Caki2 (cell line): ENCODE results near the gene THSD7B. TPM values are rescaled to one million over a fixed set of nuclear protein-coding genes. Genes with fewer than 3 reads are reported as not detected.

Experiments
- DNase-seq: peaks from one replicate; pipeline ENCODE4 v3.0.0-alpha.2; 2015; ENCODE audit warnings: low read depth
- in situ Hi-C: cut with HindIII; loops from 2 replicates; pipeline ENCODE4 v1.10.0; 2016; ENCODE audit warnings: low sequenced_read_pairs, low pct_unique_long_range_greater_than_20kb, mixed read lengths
- total RNA-seq: library from RNA; depleted of rRNA; stranded (reverse); fragments of >200 nt; shearing (Covaris generic); gene quantifications from 2 replicates; pipeline ENCODE4 v1.2.3, GENCODE V29; 2014; ENCODE audit warnings: low replicate concordance

THSD7B gene
- total RNA-seq, 1 experiment from 2014 or later = not detected

DNA sequence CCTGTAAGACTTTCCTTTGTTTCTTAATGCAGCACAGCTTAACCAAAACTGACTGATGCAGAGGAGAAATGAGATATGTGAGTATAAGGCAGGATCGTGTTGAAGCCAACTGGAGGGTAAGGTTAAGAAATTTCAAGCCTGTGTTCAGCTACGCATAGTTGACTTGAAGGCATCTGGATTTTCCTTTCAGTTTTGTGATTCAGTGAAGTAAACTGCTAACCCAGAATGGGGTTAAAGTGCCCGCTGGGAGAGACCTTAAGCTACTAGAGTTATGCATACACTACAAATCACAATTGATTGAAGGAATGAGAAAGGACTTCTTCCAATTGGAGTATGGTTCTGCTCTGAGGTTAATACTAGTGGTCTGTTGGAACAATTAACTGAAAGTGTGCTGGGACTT lies 22.6 kb downstream of the THSD7B start:
- in situ Hi-C loops = no loop called here

DNA sequence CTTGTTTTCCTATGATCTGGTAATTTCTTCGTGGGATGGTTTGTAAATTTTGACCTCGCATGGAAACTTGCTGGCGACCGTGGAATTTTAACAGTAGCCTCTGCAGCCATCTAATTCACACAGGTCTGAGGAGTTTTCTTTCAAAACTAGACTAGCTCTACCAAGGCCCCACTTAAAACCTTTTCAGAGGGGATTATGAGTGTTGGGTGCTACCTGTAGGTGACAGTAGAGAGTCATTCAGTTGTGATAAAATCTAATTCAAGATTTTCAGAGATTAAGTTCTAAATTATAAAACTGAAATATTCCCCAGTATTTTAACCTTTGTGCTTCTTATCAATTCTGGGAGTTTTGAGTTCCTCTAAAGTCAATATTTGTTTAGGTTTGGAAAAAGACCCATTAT lies 31.0 kb downstream of the THSD7B start:
- in situ Hi-C loops = no loop called here
- no peak for DNase-seq

More for the DNA sequence above, 22.6 kb downstream of the THSD7B start:
- DNase-seq = no peak

DNA sequence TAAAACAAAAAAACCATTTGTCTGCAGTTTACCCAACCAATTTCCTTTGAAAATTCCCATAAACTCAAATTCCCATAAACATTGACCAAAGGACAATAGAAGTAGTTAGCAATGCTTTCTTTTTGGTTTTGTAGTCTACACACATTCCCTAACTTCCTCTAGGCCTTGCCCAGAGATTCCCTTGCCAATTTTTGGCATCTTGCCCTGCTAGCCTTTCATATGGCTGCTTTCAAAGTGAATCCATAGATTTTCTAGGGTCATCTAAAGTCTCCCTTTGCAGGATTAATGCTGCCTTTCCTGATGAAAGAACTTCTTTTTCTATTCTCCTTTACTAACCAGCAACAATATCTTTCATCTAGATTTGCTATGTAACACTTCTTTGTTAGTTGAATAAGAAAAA lies 33.4 kb downstream of the THSD7B start:
- DNase-seq = no peak
- in situ Hi-C loops = no loop called here

DNA sequence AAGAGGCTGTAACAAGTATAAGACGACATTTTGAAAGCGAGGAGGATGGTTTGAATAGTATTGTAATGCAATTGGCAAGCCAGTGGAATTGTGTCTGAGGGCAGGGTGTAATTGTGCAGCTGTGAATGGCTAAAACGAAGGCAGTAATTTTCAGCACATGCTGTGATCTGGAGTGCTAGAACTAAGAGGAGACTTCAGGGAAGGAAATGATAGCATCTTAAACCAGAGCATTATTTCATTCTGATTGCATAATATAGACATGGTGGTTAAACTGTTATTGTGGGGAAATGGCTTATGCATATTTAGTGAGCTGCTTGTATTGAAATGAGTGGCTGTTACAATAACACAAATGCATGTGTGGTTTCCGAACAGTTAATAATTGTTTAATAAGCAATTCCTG lies 36.3 kb downstream of the THSD7B start:
- in situ Hi-C loops = no loop called here

DNA sequence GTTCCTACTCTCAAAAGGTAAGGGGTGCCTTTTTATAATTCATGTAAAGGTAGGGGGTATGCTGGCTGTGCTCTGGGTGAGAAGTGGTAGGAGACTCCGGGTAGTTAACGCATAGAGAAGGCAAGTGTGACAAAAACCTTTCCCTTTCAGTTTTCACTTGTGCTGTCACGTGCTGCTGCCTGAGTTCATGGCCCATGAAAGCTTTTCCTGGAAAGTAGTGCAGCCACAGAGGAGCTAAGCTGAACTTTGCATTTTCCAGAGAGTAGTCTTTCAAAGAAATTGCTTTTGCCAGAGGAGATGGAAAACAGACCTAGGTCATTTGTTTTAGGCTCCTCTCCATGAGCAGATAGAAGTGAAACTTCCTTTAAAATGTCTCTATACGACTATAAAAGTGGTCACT lies 44.7 kb downstream of the THSD7B start:
- in situ Hi-C loops = no loop called here
- no peak for DNase-seq

More for the DNA sequence above, 36.3 kb downstream of the THSD7B start:
- no peak for DNase-seq

DNA sequence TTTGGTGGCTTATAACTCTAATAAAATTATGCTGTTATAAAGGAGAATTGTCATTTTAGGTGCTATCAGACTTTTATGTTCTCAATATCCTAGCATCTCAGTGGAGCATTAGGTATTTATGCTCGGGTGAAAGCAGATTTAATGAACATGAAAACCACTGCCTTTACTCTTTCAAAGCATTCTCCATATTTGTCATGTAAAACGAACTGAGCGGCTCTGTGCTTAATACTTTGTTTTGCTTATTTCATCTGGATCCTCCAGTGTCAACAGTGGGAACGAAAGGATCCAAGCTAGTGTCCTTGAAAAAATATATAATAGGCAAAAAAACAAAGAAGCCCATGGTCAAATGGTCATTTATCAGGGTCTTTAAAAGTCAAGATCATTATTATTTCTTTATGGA lies 53.5 kb downstream of the THSD7B start:
- in situ Hi-C loops = no loop called here
- no peak for DNase-seq

DNA sequence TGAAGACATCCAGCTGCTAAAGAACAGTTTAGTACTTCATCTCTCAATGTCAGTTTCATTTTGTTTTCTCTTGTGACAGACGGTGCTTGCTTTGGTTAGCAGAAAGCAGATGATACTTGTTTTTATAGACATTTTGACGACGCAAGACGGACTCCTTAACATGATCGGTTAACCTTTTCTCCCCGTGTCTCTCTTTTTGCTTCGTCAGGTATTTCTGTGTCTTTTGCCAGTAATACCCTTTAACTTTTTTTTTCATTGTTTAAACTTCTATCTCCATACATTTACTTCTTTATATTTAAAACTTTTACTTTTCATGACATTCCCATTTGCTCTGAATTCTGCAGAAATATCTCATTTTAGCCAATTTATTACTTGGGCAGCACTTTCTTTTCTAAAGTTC lies 57.9 kb downstream of the THSD7B start:
- DNase-seq = no peak
- in situ Hi-C loops = no loop called here

DNA sequence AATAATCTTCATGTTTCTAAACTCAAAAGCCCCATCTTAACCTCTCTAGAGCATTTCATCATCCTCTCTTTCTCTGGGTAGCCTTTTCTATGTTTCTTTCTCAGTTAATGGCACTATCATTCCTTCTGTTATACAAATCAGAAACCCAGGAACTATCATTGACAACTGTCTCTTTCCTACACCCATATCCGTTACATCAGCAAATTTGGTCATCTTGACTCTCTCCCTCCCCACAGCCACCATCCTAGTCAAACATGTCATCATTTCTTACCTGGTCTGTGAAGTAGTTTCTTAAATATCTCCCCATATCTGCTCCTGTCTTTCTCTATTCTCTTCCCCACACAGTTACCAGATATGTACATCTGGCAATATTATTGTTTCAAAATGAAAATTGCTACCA lies 62.8 kb downstream of the THSD7B start:
- in situ Hi-C loops = no loop called here
- DNase-seq = no peak

DNA sequence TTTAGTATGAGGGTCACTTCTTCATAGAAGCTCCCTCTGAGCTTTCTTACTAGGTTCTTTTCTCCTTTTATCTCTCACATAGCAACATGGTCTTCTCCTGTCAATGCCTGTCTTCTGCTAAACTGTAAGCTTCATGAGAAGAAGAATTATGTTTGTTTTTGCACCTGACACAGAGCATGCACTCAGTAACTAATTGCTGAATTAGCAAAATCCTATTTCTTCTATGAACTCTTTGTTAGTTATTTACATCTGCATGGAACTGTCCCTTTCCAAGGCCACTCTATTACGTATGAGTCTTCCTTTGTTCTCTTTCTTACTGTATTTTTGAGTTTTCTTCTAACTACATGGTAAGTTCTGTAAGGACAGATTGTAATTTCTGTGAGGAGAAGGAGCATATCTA lies 63.4 kb downstream of the THSD7B start:
- no peak for DNase-seq
- in situ Hi-C loops = no loop called here

DNA sequence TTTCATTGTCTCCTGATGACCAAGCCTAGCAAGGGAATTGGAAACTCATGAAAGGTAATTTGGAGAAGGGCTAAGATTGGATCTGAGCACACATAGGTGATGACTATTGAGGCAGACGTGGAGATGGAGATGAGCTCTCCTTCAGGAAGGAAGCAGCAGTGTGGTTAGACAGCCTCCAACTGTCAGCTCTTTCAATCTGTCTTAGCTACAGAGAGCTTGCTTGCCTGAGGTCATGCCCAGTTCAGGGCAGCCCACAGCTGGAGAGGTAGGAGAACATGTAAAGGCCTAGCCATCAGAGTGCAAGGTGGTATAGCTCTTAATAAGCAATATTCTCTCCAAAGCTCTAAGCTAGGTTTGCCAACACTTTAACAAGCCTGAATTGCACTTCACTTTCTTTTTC lies 79.2 kb downstream of the THSD7B start:
- in situ Hi-C loops = no loop called here
- DNase-seq = no peak

DNA sequence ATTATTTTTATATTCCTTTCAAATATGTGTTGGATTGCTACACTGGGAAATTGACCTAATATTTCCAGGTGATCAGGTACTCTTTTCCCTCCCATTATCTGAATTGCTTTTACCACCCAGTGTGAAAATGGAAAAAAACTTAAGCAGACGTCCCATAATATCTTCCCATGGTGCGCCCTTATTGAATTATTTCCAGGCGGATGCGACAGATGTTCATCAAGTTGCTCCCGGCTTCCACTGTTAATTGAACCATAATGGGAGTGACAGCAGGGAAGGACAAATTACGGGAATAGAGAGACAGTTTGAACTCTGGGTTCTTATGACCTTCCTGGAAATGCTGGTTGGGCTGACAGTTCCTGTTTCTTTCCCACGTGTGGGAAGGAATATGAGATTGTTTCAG lies 93.3 kb downstream of the THSD7B start:
- DNase-seq = no peak
- in situ Hi-C loops = no loop called here

DNA sequence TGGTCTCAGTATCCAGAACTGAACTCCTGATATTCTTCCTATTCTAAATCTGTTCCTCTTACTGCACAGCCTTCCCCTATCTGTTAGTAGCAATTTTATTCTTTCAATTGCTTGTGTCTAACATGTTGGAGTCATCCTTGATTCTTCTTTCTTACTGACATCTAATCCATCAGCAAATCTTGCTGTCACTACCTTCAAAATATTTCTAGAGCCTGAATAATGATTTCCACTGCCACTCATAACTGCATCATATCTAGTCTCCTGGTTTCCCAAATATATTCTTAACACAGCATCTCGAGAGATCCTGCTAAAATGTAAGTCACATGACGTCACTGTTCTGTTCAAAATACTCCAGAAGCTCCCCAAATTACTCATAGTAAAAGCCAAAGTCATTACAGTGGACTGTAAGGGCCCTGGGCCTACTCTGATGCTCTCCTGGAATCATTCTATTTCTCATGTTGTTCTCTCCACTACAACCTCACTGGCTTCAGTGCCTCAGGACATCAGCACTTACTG lies 95.2 kb downstream of the THSD7B start:
- in situ Hi-C loops = no loop called here
- no peak for DNase-seq

DNA sequence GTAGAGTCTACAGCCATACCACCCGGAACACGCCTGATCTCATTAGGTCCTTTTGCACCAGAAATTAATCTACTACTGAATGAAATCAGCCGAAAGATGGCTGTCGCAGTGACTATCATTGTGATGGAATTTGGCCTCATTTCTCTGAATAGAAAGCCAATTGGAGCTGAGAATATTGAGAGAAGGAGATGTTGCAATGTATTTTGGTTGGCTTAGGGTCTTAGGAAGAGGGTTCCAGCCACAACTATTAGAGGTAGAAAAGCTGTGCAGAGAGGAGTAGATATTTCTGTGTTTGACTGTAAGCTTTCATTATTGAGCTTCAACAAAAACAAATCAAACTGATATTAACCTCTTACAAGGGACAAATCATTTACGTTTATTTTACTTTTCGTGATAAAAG lies 98.1 kb downstream of the THSD7B start:
- no peak for DNase-seq
- in situ Hi-C loops = no loop called here

DNA sequence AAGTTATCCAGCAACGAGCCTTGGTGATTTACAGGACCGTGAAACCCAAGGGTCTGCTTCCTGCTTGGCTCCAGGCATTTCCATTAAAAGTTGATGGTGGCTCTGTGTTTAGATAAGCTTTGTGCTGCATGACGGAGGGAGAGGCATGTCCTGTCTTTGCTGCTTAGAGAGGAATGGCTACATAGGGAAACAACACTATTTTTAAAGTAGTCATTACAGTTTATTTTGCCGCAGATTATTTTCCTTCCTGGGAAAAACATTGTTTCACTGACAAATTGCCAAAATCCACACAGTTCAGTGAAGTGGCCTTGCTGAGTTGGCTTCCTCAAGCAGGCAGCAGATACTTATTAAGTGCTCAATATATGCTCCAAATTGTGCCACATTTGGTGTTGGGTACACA lies 98.5 kb downstream of the THSD7B start:
- no peak for DNase-seq
- in situ Hi-C loops = no loop called here

DNA sequence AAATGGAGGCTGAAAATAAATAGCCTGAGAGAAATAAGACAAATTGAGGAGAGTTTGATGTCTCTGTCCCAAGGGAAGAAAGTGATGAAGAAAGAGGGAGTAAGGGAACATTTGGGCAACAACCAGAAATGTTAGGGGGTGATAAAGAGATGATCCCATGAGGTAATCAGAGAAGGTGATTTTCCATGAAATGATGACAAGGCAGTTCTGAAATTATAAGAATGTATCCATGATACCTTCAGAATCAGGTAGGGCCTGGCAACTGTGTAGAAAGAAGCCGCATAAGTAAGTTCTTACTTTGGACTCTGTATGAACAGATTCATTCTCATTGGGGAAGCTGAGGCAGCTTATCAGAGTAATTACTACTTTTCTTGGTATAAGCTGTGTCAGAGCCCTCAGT lies 106.1 kb downstream of the THSD7B start:
- in situ Hi-C loops = no loop called here
- no peak for DNase-seq

DNA sequence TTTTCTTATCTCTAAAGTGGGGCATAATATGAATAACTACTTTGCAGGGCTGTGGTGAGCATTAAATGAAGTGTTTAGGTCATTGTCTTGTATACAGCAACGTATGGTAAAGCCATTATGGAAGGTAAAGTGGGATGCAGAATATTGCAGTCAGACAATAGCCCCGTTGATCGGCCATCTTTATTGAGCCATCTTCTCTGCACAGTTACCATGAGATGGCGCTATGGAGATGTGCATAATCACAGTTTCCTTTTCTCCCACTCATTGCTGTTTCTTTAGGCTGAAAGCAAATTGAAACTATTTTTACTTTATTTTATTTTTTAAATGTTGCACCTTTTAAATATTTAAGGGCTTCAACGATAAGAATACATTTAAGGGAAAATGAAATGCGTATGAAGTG lies 108.9 kb downstream of the THSD7B start:
- in situ Hi-C loops = no loop called here
- DNase-seq = no peak

DNA sequence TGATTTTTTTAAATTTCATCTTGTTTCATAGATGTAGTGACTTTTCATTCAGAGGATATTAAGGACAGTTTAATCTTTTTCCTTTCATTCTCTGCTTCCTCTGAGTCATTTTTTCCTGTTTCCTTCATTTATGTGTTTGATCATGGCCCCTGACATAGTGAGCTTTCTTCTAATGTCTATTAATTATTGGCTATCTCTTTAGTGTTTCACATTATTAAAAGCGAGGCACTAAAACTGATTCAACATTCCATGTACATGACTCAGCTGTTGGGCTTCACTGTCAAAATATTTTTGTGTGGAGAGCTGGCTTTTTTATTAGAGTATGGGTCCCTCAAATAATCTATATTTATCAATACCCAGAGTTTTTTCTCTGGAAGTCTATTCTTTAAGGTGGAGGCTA lies 125.8 kb downstream of the THSD7B start:
- in situ Hi-C loops = no loop called here
- no peak for DNase-seq

DNA sequence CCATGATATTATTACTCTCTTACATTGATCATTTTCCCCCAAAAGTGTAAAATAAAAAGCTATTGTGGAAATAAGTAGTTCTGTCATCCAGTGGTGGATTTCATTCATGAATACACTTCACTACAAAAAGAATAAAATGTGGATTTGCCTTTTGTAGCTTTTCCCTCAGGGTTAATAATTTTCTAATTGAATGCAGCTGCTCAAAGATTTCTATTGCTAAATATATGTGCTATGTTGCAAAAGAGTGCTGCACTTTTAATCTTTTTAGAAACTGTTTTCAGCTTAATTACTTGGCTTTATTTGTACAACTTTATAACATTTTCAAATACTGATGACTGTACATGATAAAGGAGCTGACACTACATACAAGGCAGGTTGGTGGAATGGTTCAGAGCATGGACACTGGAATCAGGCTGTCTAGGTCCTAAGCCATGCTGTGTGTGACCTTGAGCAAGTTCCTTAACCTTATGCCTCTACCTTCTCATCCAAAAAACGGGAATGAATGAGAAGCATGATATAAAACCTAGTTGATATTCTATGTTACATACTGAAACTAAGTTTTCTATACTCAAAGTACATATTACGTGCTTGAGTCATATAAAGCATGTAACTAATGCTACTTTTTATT lies 128.8 kb downstream of the THSD7B start:
- in situ Hi-C loops = no loop called here
- no peak for DNase-seq

DNA sequence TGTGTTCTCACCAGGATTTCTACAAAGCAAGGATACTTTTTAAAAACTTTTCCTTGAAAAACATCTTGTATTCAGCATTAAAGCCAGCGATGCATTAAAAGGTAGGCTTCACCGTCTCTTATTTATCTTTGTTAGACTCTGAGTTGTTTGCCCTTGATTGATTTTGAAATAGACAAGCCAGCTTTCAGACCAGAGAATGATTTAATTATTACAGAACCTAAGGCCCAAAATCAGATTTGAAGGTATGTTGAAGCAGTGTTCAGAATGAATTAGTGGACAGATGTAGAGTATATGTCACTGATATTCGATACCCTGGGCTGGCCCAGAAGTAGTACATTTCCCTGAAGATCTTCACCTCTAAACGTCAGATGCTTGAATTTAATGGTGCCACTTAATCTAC lies 136.4 kb downstream of the THSD7B start:
- in situ Hi-C loops = no loop called here
- no peak for DNase-seq

DNA sequence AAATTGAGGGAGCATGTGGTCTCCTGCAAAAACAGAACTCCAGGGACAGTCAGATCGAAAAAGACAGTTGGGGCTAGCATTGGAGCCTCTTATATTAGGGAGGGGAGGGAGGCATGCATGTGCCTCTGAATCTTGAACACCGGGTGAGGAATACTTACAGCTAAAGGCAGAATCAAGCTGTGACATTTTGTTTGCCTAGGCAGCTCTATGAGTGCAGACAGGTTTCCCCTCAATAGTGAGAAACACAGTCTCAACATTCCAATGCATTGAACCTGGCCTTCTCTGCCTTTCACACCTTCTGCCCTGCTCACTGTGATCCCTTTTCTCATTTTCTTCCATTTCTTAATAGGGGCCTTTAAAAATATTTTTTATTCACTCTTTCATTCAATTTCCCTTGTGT lies 140.4 kb downstream of the THSD7B start:
- DNase-seq = no peak
- in situ Hi-C loops = no loop called here

DNA sequence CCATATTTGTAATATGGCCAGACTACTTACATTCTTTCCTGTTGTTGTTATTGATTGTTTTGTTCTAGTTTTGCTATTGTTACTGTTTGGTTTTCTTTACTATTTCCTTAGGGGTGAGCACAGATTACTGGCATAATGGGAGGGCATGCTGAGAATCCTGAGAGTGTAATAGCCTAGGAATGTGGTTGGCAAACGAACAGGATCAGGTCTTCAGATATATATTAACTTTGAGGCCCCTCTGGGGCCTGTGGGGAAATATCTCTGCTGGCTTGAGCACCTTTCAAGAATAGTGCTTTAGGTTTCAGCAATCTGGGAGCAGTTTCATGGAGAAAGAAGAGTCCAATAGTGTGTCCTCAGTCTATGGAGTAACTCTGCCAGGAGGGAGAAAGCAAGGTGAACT lies 144.4 kb downstream of the THSD7B start:
- in situ Hi-C loops = no loop called here
- DNase-seq = no peak
